GM15510 (cell line): ENCODE results near the gene TOMM34.
A peak's percentile ranks its signal among the peaks of the same experiment; 100 is the strongest.

Experiments used
- POLR2A ChIP-seq: IDR thresholded peaks from 3 replicates; pipeline ENCODE4 v1.6.1; 2011; ENCODE audit warnings: borderline replicate concordance; ENCODE audit not compliant: insufficient read length; ENCODE audit errors: extremely low read depth

The TOMM34 gene

DNA sequence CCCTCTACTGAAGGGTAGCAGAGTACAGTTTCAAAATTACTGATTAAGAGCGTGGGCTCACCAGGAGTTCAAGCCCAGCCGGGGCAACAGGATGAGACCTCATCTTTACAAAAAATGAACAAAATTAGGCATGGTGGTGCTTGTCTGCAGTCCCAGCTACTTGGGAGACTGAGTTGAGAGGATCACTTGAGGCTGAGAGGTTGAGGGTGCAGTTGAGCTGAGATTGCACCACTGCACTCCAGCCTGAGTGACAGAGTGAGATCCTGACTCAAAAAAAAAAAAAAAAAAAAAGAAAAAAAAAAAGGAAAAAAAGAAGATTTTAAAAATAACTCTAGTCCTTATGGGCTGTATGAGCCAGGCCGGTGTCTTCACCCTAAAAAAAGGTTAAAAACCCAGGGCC lies 31.6 kb downstream of the TOMM34 start:
- no peak for TF ChIP-seq POLR2A

DNA sequence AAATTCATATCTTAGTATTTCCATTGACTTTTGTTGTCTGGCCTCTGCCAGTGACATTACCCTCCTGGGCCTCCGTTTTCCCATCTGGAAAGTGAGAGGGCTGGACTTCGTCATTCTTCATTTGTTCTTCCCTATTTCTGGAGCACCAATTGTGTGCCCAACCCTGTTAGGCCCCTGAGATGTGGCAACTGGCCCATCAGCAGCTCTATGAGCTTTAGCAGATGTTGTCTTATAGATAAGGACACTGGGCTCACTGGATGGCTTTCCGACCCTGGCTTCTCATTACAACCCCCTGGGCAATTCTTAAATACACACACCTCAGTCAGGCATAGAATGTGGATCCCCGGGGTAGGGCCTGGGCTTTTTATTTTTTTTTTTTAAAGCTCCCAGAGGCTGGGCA lies 35.7 kb downstream of the TOMM34 start:
- TF ChIP-seq POLR2A: no peak

DNA sequence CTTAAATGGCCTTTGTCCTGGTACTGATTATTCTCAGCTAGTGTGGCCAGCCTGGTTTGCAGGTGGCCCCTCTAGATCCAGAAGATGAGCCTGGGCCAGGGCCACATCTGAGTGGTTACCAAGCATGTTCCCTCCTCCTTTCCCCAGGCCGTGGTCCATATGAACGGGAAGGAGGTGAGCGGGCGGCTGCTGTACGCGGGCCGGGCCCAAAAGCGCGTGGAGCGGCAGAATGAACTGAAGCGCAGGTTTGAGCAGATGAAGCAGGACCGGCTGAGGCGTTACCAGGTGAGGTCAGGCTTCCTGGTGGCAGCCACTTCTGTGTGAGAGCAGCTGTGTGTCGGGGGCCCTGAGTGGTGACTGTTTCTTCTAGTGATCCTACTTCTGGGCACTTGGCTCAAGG lies 38.8 kb downstream of the TOMM34 start:
- TF ChIP-seq POLR2A: no peak

GRCh38 chr20:44918761-44919160 lies 41.4 kb downstream of the TOMM34 start:
- no peak for TF ChIP-seq POLR2A

DNA sequence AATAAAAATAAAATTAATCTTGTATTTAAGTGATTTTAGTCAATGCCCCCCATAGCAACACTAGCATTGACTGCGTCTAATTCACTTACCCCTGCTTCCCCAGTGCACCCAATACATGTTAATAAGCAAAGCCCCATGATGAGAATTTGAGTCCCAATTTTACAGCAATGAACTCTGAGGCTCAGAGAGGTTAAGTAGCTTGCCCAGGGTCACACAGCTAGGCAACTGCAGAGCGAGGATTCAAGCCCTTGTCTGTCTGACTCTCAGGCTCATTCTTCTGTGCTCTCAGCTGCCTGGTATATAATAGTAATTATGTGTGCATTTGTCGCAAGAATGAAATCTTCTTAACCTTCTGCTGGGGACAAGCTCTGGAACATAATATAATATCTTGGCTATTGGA lies 41.9 kb downstream of the TOMM34 start:
- no peak for TF ChIP-seq POLR2A

- no peak for TF ChIP-seq POLR2A
Measured at GRCh38 chr20:44917399-44917798, 42.8 kb downstream of the TOMM34 start.

DNA sequence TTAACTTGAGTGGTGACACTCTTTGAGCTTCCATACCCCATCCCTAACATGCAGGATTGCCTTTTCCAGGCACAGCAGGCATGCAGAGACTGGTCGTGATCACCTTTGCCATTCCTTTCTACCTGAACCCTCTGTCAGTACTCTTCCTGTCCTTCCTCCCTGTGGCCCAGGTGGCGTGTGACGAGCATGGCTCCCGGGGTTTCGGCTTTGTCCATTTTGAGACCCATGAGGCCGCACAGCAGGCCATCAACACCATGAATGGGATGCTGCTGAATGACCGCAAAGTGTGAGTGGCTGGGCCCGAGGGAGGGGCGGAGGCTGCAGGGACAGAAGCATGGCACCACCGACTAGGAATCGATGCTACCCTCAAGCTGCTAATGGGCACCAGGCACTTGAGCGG lies 43.6 kb downstream of the TOMM34 start:
- no peak for TF ChIP-seq POLR2A

- TF ChIP-seq POLR2A: no peak
Measured at GRCh38 chr20:44914924-44915323, 45.3 kb downstream of the TOMM34 start.

- TF ChIP-seq POLR2A: no peak
Measured at GRCh38 chr20:44912189-44912588, 48.0 kb downstream of the TOMM34 start.

DNA sequence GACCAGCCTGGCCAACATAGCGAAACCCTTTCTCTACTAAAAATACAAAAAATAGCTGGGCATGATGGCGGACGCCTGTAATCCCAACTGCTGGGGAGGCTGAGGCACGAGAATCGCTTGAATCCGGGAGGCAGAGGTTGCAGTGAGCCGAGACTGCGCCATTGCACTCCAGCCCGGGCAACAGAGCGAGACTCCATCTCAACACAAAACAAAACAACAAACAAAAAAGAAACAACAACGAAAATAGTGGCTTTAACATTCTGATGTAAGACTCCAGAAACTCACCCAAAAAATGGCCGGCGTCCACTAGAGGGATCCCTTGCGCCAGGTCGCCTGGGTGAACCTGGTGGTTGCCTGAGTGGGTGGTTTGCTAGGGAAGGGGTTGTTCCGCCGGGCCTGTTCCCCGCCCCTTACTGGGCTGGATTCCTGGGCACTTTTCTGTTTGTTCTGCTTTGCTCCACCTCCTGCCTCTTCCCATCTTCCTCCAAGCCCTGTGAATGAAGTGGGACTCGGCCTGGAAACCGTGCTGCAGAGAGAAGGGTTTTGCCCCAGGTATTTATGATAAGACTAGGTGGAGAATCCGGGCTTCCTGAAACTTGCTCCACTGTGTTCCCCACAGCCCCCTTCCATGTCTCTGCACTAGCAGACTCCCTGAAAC lies 48.8 kb downstream of the TOMM34 start:
- TF ChIP-seq POLR2A: no peak

GRCh38 chr20:44910690-44911262 lies 49.4 kb downstream of the TOMM34 start:
- no peak for TF ChIP-seq POLR2A

GRCh38 chr20:44909872-44910689 lies 50.1 kb downstream of the TOMM34 start, which contains the start of gene PABPC1L:
PABPC1L (plus strand) TSS chr20:44910060; CDS start chr20:44910144, 84 bp downstream.
- peak; percentile 81 for TF ChIP-seq POLR2A

DNA sequence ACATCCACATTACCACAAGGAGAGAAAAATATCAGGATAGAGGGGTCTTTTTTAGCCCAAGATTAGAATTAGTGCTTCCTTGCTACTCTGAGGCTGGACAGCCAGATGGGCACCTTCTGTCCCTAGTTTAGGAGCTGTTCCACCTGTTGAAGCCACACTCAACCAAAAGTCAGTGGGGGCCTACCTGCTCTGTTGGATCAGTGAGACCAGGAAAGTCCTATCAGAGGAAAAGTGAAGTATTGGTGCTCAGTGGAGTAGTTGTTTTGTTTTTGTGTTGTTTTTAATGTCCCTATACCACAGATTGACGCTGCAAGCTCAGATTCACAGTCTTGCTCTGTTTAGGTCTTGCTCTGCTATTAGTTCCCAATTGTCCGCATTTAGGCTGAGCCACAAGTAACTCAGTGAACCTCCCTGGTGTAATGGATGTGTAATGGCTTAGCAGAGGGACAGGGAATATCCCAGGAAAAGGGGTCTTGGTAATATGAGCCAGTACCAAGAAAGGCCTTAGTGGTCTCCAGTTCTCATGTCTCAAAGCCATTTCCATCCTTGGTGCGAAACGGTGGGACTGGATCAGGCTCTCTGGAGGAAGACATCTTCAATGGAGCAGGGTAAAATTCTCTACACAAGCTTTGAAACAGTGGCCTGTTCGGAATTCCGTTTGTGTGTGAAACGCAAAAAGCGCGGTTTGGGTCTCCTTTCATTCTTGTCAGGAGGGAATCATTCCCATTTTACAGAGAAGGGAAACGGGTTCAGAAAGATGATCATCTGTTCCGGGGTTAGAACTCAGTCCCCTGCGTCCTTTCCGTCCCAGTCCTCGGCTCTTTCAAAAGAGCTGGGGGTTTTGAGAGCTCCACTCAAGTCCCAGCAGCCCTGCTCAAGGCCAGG lies 51.0 kb downstream of the TOMM34 start:
- no peak for TF ChIP-seq POLR2A

DNA sequence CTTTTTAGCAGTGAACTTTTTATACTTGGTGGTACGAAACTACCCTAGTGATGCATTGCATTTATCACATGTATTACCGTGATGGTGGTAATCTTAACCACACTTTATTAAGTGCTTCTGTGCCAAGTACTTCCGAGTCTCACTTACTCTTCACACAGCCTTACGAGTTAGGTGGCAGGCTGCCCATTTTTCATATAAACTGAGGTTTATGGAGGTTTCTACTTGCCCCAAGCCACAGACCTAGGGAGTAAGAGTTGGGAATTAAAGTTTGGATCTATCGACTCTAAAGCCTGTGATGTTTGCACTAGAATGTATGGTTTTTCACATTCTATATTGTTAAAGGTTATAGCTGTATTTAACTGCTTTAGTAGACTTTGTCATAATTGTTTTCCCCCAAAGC lies 55.8 kb downstream of the TOMM34 start:
- no peak for TF ChIP-seq POLR2A

GRCh38 chr20:44901974-44902373 lies 58.2 kb downstream of the TOMM34 start:
- no peak for TF ChIP-seq POLR2A

DNA sequence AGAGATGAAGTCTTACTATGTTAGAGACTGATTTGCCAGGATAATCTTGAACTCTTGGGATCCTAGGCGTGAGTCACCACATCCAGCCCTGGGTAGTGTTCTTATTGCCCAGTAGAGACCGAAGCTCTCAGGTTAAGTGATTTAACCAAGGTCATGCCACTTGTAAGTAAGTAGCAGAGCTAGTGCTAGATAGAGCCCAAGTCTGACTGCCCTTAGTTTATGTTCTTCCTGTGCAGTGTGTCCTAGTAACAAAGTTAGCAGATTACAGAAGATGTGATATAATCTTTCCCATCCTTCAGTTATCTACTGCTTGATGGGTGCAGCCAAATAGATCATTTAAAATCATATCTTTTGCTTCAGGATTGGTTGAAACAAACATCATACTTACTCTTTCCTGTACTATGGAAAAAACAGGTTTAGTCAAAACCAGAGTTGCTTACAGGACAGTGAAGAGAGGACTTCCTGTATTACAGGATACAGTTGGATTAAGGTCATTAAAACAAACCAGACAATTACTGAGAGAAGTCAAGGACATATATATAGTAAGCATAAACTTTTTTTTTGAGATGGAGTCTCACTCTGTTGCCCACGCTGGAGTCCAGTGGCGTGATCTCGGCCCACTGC lies 59.9 kb downstream of the TOMM34 start:
- no peak for TF ChIP-seq POLR2A
